ENCODE results near the gene CEBPG.

DNA sequence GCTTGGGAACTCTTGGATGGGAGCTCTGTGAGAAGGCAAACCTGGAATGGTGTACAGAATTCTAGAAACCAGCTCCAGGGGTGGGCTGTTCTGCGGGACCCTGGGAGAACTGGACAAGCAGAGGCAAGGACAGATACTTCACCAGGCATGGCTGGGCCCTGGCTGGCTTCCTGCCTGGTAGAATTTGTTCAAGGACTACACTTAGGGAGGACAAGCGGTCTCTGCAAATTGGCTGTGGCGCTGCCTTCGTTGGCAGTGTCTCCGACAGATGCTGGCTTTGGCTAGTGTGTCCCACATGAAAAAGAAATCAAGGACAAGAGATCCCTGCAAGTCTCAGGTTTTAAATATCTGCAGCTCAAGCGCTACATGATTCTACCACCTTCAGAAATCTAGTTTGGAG lies 12.4 kb downstream of the CEBPG start:
- TF ChIP-seq, protein P1, sequence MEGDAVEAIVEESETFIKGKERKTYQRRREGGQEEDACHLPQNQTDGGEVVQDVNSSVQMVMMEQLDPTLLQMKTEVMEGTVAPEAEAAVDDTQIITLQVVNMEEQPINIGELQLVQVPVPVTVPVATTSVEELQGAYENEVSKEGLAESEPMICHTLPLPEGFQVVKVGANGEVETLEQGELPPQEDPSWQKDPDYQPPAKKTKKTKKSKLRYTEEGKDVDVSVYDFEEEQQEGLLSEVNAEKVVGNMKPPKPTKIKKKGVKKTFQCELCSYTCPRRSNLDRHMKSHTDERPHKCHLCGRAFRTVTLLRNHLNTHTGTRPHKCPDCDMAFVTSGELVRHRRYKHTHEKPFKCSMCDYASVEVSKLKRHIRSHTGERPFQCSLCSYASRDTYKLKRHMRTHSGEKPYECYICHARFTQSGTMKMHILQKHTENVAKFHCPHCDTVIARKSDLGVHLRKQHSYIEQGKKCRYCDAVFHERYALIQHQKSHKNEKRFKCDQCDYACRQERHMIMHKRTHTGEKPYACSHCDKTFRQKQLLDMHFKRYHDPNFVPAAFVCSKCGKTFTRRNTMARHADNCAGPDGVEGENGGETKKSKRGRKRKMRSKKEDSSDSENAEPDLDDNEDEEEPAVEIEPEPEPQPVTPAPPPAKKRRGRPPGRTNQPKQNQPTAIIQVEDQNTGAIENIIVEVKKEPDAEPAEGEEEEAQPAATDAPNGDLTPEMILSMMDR (IDR thresholded peaks at IDR 0.05; ENCODE audit: low read length), result no peak
- no peak for TF ChIP-seq EZH2phosphoT487 (IDR thresholded peaks at IDR 0.05; ENCODE audit: low read length)

Data from MM.1S (cell line).